Tibial nerve (tissue), 4 donors: ENCODE results near the gene RAB36. TPM values are rescaled to one million over a fixed set of nuclear protein-coding genes. Genes with fewer than 3 reads are reported as not detected.

Source experiments
- DNase-seq, 2 donors: peaks; one replicate each; pipeline ENCODE4 v3.0.0-alpha.2; 2019; ENCODE audit warnings: low spot score in 2 of 2
- H3K27ac ChIP-seq, 4 donors: fragments of 200-600 bp; sonication (generic) in 3 of 4; one replicate each; pipeline ENCODE4 v1.5.1; 2017 to 2019; ENCODE audit warnings: mild to moderate bottlenecking in 1 of 4
- H3K27me3 ChIP-seq, 2 donors: fragments of 200-600 bp; sonication (generic) in 1 of 2; one replicate each; pipeline versions ENCODE4 v1.5.1 to v1.6.0; 2017 to 2019
- H3K36me3 ChIP-seq, 3 donors: fragments of 200-600 bp; sonication (generic); one replicate each; pipeline ENCODE4 v1.5.1; 2018 to 2019
- H3K4me1 ChIP-seq, 4 donors: fragments of 200-600 bp; sonication (generic) in 3 of 4; one replicate each; pipeline ENCODE4 v1.5.1; 2017 to 2019
- H3K4me3 ChIP-seq, 4 donors: fragments of 200-600 bp; sonication (generic) in 3 of 4; one replicate each; pipeline ENCODE4 v1.5.1; 2017 to 2019; ENCODE audit warnings: mild to moderate bottlenecking in 1 of 4, moderate library complexity in 1 of 4
- H3K9me3 ChIP-seq, 4 donors: fragments of 200-600 bp; sonication (generic) in 3 of 4; one replicate each; pipeline ENCODE4 v1.5.1; 2017 to 2019
- EP300 ChIP-seq, 2 donors: sonication (generic); formaldehyde crosslinking; IDR thresholded peaks; one replicate each; pipeline ENCODE4 v1.6.1; 2017; ENCODE audit warnings: antibody characterized with exemption in 2 of 2, mild to moderate bottlenecking in 1 of 2
- POLR2A ChIP-seq, 2 donors: fragments of 450-650 bp; IDR thresholded peaks; one replicate each; pipeline ENCODE4 v1.6.1; 2017; ENCODE audit warnings: antibody characterized with exemption in 2 of 2, mild to moderate bottlenecking in 2 of 2, moderate library complexity in 2 of 2
- WGBS, 2 donors: methylation state at CpG; one replicate each; pipeline ENCODE4 v1.1.5; 2018; 5-methylcytosine and 5-hydroxymethylcytosine counted together
- total RNA-seq, 4 donors: library from RNA; depleted of rRNA; stranded (reverse); fragments of >200 nt; gene quantifications; one replicate each; pipeline ENCODE4 v1.1.0, GENCODE V29; 2016
- TF ChIP-seq, protein P1 (sequence below), 5 experiments: fragments of 200-600 bp in 3 of 5; fragments of 450-650 bp in 2 of 5; sonication (generic) in 3 of 5; IDR thresholded peaks; one replicate each; pipeline ENCODE4 v1.5.1; 2016 to 2019; ENCODE audit warnings: antibody characterized with exemption in 5 of 5, mild to moderate bottlenecking in 3 of 5, moderate library complexity in 2 of 5

RAB36 gene
- total RNA-seq, 4 donors from 2014 or later = 4.9 to 7.5 (median 6.1) TPM

DNA sequence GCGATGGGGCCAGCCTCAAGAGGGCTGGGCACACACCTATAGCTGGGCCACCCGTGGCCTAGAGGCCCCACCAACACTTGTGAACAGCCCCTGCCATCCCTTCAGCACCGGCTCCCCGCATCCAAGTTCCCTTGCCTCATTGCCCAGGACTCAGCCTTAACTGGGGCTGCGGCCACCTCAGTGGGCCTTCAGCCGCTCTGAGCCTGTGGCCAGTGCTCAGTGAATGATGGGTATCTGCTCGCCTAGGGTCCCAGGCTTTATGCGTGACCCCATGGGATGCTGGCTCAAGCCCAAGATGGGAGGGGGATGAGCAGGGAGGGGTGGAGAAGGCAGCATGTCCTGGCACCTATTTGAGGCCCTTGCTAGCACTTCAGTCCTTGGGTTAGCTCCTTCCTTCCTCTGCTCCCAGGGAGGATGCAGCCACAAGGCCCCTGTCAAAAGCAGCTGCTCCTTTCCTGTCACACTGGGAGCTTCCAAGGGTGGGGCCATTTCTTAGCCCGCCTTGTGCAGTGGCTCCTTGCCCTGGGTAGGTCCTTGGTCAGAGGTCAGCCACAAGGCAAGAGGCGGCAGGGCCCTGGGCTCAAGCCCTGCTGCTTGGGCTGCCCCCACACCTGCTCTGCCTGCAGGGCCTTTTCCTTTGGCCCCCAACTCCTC is 43.1 kb upstream of the RAB36 start:
- no peak for DNase-seq
- H3K27ac ChIP-seq = no peak overlapping the region
- no peaks in the 10 kb centered on the region for H3K27me3 ChIP-seq
- peaks cover 0 to 39% (median 10%) of the 10 kb centered on the region in 4 donors for H3K4me1 ChIP-seq
- no peaks in the 10 kb centered on the region for H3K9me3 ChIP-seq
- WGBS, 2 donors = 88 to 92% methylated on average over 8 to 10 of the region's 10 CpGs
- H3K4me3 ChIP-seq = no peak overlapping the region
- TF ChIP-seq POLR2A (IDR thresholded peaks at IDR 0.05) (no peak), EP300 (IDR thresholded peaks at IDR 0.05) (no peak)
- TF ChIP-seq, protein P1, sequence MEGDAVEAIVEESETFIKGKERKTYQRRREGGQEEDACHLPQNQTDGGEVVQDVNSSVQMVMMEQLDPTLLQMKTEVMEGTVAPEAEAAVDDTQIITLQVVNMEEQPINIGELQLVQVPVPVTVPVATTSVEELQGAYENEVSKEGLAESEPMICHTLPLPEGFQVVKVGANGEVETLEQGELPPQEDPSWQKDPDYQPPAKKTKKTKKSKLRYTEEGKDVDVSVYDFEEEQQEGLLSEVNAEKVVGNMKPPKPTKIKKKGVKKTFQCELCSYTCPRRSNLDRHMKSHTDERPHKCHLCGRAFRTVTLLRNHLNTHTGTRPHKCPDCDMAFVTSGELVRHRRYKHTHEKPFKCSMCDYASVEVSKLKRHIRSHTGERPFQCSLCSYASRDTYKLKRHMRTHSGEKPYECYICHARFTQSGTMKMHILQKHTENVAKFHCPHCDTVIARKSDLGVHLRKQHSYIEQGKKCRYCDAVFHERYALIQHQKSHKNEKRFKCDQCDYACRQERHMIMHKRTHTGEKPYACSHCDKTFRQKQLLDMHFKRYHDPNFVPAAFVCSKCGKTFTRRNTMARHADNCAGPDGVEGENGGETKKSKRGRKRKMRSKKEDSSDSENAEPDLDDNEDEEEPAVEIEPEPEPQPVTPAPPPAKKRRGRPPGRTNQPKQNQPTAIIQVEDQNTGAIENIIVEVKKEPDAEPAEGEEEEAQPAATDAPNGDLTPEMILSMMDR (IDR thresholded peaks at IDR 0.05) = no peak
- no peaks in the 10 kb centered on the region for H3K36me3 ChIP-seq

- no peak overlapping the region for H3K27ac ChIP-seq
- no peaks in the 10 kb centered on the region for H3K27me3 ChIP-seq
- H3K4me3 ChIP-seq = no peak overlapping the region
- 63 to 81% methylated on average over 3 of the region's 3 CpGs for WGBS, 2 donors
- TF ChIP-seq EP300 (IDR thresholded peaks at IDR 0.05) (no peak), POLR2A (IDR thresholded peaks at IDR 0.05) (no peak)
- TF ChIP-seq, protein P1 (IDR thresholded peaks at IDR 0.05) = no peak
- peaks cover 0 to 33% (median 10%) of the 10 kb centered on the region in 4 donors for H3K4me1 ChIP-seq
- DNase-seq = no peak
- H3K36me3 ChIP-seq = no peaks in the 10 kb centered on the region
- no peaks in the 10 kb centered on the region for H3K9me3 ChIP-seq
Observed at GRCh38 chr22:23102776-23103175, 42.5 kb upstream of the RAB36 start.

DNA sequence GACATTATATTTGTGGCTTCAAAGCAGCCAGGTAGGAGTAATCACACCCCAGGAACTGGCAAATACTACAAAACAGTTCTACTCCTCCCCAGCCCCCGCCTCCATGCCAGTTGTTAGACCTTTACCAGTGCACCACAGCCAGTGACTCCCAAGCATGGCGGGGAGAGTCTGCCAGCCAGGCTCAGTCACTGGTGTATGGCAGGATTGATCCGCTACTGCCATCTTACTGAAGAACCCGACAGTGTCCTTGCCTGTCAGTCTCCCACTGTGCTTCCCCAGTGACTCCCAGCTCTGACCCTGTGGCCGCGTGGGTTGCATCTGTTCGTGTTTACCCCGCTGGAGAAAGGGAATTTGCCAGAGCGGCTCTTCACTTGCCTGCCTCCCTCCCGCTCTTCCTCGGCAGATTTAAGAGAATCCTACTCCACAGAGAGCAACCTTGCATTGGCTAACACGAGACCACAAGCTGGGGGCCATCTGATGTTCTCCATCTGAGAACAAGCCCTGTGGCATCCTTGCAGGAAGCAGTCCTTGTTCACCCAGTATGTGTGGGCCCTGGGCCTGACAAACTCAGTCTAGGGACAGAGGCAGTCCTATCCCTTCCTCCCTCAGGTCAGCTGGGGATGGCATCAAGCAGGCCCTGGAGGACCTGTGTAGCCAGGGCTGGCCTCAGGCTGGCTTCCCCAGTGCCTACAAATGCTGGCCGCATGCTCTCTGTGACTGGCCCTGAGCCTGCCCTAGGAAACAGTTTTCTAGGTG is 41.9 kb upstream of the RAB36 start:
- Histone ChIP-seq H3K9me3 (no peaks in the 10 kb centered on the region), H3K27me3 (no peaks in the 10 kb centered on the region), H3K36me3 (no peaks in the 10 kb centered on the region), H3K4me1 (peaks cover 0 to 27% (median 8%) of the 10 kb centered on the region in 4 donors), H3K27ac (no peak overlapping the region), H3K4me3 (no peak overlapping the region)
- no peak for DNase-seq
- TF ChIP-seq POLR2A (IDR thresholded peaks at IDR 0.05) (no peak), EP300 (IDR thresholded peaks at IDR 0.05) (no peak)
- TF ChIP-seq, protein P1 (IDR thresholded peaks at IDR 0.05) = no peak
- WGBS, 2 donors = 70 to 73% methylated on average over 13 of the region's 13 CpGs

GRCh38 chr22:23104187-23104971 is 40.9 kb upstream of the RAB36 start:
- Histone ChIP-seq H3K36me3 (no peaks in the 10 kb centered on the region), H3K27me3 (no peaks in the 10 kb centered on the region), H3K4me3 (no peak overlapping the region), H3K9me3 (no peaks in the 10 kb centered on the region), H3K4me1 (peaks cover 0 to 17% (median 1%) of the 10 kb centered on the region in 4 donors), H3K27ac (no peak overlapping the region)
- WGBS, 2 donors = 82 to 87% methylated on average over 9 of the region's 12 CpGs
- TF ChIP-seq POLR2A (IDR thresholded peaks at IDR 0.05) (no peak), EP300 (IDR thresholded peaks at IDR 0.05) (no peak)
- TF ChIP-seq, protein P1 (IDR thresholded peaks at IDR 0.05) = no peak
- no peak for DNase-seq
